ENCODE results near the gene TASP1.

Gene TASP1

DNA sequence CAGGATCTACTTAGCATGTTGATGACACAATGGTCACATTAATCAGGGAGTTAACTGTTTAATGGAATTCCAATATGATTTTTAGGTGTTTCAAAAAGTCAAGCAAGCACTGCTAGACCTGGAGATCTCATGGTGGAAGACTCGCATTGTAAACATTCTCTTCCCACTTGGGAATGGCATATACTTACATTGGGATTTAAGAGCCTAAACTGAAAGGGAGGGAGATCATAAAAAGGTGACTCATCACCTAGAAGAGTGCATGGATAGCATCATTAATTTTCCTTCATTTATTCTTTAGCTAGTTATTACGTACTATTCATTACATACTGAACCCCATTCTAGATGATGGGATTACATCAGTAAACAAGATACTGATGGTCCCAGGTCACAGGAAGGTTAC is 185.4 kb downstream of the TASP1 start:
- H3K9ac ChIP-seq (ENCODE audit: low read depth in 1 of 2, low read length in 2 of 2), result no peak overlapping the region
- no peak overlapping the region for H3K4me3 ChIP-seq (ENCODE audit: low read depth in 1 of 2, low read length in 2 of 2)
- H3K36me3 ChIP-seq (ENCODE audit: control insufficient read depth in 1 of 2, insufficient read depth in 2 of 2, low read length in 2 of 2), result no peaks in the 10 kb centered on the region
- H3K27ac ChIP-seq (ENCODE audit: low read depth, low read length), result no peak overlapping the region
- no peaks in the 10 kb centered on the region for H3K9me3 ChIP-seq (ENCODE audit: control insufficient read depth in 1 of 2, low read length in 2 of 2)
- H3K27me3 ChIP-seq (ENCODE audit: control insufficient read depth in 1 of 2, insufficient read depth in 2 of 2, low read length in 2 of 2), result no peaks in the 10 kb centered on the region
- H3K4me1 ChIP-seq (ENCODE audit: control insufficient read depth in 1 of 2, insufficient read depth in 2 of 2, low read length in 2 of 2), result no peaks in the 10 kb centered on the region

DNA sequence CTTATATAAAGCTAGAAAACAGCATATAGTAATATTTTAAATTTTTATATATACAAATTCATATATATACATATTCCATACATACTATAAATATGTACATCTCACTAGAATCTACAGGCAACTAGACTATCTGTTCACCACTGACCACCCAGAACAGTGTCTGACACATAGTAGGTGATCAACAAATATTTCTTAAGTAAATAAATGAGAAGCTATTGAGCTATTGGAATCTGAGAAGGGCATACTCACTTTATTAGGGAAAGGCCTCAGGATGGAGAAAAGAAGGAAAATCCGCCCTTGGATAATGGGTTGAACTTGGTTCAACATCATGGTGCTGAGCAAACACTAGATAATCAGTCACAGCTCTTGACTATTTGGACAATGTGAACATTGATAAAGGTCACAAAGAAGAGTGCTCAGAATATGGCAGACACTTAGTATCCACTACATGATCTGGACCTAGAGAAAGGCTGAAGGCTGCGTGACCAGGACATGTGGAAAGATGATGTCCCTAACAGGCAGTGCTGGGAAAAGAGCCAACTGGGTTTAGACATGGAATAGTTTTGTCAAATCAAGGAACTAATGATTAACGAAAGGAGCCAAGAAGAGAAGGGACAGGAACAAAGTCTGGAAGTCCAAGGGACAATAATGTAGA is 186.1 kb downstream of the TASP1 start:
- Histone ChIP-seq H3K4me3 (ENCODE audit: low read depth in 1 of 2, low read length in 2 of 2) (no peak overlapping the region), H3K4me1 (ENCODE audit: control insufficient read depth in 1 of 2, insufficient read depth in 2 of 2, low read length in 2 of 2) (no peaks in the 10 kb centered on the region), H3K27ac (ENCODE audit: low read depth, low read length) (no peak overlapping the region), H3K9me3 (ENCODE audit: control insufficient read depth in 1 of 2, low read length in 2 of 2) (no peaks in the 10 kb centered on the region), H3K36me3 (ENCODE audit: control insufficient read depth in 1 of 2, insufficient read depth in 2 of 2, low read length in 2 of 2) (no peaks in the 10 kb centered on the region), H3K27me3 (ENCODE audit: control insufficient read depth in 1 of 2, insufficient read depth in 2 of 2, low read length in 2 of 2) (no peaks in the 10 kb centered on the region), H3K9ac (ENCODE audit: low read depth in 1 of 2, low read length in 2 of 2) (no peak overlapping the region)

DNA sequence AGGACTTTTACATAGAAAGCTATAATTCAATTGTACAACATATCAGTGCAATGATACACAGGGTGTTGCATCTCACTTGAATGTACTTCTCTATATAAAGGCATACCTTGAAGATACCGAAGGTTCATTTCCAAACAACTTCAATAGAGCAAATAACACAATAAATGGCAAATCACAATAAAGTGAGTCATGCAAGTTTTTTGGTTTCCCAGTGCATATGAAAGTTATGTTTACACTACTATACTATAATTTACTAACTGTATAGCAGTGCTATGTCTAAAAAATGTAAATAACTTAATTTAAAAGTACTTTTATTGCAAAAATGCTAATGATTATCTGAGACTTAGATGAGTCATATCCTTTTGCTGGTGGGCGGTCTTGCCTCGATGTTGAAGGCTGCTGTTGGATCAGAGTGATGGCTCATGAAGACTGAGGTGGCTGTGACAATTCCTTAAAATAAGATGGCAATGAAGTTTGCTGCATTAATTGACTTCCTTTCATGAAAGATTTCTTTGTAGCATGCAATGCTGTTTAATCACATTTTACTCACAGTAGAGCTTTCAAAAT is 188.8 kb downstream of the TASP1 start:
- Histone ChIP-seq H3K9me3 (ENCODE audit: control insufficient read depth in 1 of 2, low read length in 2 of 2) (no peaks in the 10 kb centered on the region), H3K27me3 (ENCODE audit: control insufficient read depth in 1 of 2, insufficient read depth in 2 of 2, low read length in 2 of 2) (no peaks in the 10 kb centered on the region), H3K27ac (ENCODE audit: low read depth, low read length) (no peak overlapping the region), H3K36me3 (ENCODE audit: control insufficient read depth in 1 of 2, insufficient read depth in 2 of 2, low read length in 2 of 2) (no peaks in the 10 kb centered on the region), H3K9ac (ENCODE audit: low read depth in 1 of 2, low read length in 2 of 2) (no peak overlapping the region), H3K4me3 (ENCODE audit: low read depth in 1 of 2, low read length in 2 of 2) (no peak overlapping the region), H3K4me1 (ENCODE audit: control insufficient read depth in 1 of 2, insufficient read depth in 2 of 2, low read length in 2 of 2) (no peaks in the 10 kb centered on the region)

DNA sequence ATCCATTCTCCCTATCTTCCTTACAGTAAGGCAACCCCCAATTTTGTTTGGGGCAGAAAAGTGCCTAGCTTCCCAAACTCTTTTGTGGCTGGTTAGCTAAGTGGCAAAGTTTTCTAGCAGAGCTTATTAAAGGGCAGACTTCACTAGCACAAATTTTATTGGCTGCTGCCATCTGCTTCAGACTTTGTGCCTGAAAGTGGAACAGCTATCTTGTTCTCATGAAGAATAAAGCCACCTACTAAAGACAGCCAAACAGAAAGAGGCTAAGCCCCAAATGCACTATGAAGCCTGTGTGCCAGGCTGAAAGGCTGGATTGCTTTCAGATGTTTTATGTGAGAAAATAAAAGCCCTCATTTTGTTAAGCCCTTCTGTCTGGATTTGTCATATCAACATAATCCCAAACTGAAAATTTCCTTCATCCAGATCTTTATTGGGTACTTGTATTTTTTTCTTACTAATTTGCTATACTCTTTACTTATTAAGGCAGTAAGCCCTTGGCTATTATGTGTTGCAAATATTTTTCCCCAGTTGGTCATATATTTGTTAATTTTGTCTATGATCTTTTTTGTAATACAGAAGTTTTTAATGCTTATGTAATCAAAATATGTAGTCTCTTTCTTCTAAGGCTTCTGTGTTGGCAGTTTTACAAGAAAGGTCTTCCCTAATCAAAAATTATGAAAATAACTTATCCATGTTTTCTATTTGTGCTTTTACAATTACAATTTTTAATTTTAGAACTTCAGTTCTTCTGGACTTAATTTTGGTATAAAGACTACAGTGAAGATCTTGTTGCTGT is 191.1 kb downstream of the TASP1 start:
- Histone ChIP-seq H3K9me3 (ENCODE audit: control insufficient read depth in 1 of 2, low read length in 2 of 2) (no peaks in the 10 kb centered on the region), H3K36me3 (ENCODE audit: control insufficient read depth in 1 of 2, insufficient read depth in 2 of 2, low read length in 2 of 2) (no peaks in the 10 kb centered on the region), H3K27me3 (ENCODE audit: control insufficient read depth in 1 of 2, insufficient read depth in 2 of 2, low read length in 2 of 2) (no peaks in the 10 kb centered on the region), H3K27ac (ENCODE audit: low read depth, low read length) (no peak overlapping the region), H3K9ac (ENCODE audit: low read depth in 1 of 2, low read length in 2 of 2) (no peak overlapping the region), H3K4me3 (ENCODE audit: low read depth in 1 of 2, low read length in 2 of 2) (no peak overlapping the region), H3K4me1 (ENCODE audit: control insufficient read depth in 1 of 2, insufficient read depth in 2 of 2, low read length in 2 of 2) (no peaks in the 10 kb centered on the region)

GRCh38 chr20:13443690-13444089 is 195.0 kb downstream of the TASP1 start:
- Histone ChIP-seq H3K36me3 (ENCODE audit: control insufficient read depth in 1 of 2, insufficient read depth in 2 of 2, low read length in 2 of 2) (no peaks in the 10 kb centered on the region), H3K4me3 (ENCODE audit: low read depth in 1 of 2, low read length in 2 of 2) (no peak overlapping the region), H3K4me1 (ENCODE audit: control insufficient read depth in 1 of 2, insufficient read depth in 2 of 2, low read length in 2 of 2) (no peaks in the 10 kb centered on the region), H3K9ac (ENCODE audit: low read depth in 1 of 2, low read length in 2 of 2) (no peak overlapping the region), H3K27me3 (ENCODE audit: control insufficient read depth in 1 of 2, insufficient read depth in 2 of 2, low read length in 2 of 2) (no peaks in the 10 kb centered on the region), H3K9me3 (ENCODE audit: control insufficient read depth in 1 of 2, low read length in 2 of 2) (peaks cover 0 to 3% of the 10 kb centered on the region in 2 donors), H3K27ac (ENCODE audit: low read depth, low read length) (no peak overlapping the region)

DNA sequence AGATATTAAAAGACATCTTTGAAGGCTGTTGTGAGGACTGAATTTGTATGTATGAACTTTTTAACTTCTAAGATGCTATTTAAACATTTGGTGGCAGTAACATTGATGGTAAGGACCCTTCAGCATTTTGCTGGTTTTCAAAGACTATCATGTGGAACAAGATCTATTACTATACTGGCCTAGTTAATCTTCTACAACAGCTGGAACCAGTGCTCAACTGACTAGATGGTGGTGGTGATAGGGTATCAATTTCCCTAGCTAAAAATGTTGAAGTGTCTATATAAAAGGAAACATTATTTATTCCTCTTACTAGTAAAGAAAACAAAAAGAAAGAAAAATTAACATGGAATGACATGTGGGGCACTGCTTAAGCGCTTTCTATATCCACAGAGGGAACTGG is 195.7 kb downstream of the TASP1 start:
- H3K4me1 ChIP-seq (ENCODE audit: control insufficient read depth in 1 of 2, insufficient read depth in 2 of 2, low read length in 2 of 2), result no peaks in the 10 kb centered on the region
- no peaks in the 10 kb centered on the region for H3K36me3 ChIP-seq (ENCODE audit: control insufficient read depth in 1 of 2, insufficient read depth in 2 of 2, low read length in 2 of 2)
- H3K9me3 ChIP-seq (ENCODE audit: control insufficient read depth in 1 of 2, low read length in 2 of 2), result peaks cover 0 to 3% of the 10 kb centered on the region in 2 donors
- H3K27me3 ChIP-seq (ENCODE audit: control insufficient read depth in 1 of 2, insufficient read depth in 2 of 2, low read length in 2 of 2), result no peaks in the 10 kb centered on the region
- H3K27ac ChIP-seq (ENCODE audit: low read depth, low read length), result no peak overlapping the region
- H3K9ac ChIP-seq (ENCODE audit: low read depth in 1 of 2, low read length in 2 of 2), result no peak overlapping the region
- no peak overlapping the region for H3K4me3 ChIP-seq (ENCODE audit: low read depth in 1 of 2, low read length in 2 of 2)

DNA sequence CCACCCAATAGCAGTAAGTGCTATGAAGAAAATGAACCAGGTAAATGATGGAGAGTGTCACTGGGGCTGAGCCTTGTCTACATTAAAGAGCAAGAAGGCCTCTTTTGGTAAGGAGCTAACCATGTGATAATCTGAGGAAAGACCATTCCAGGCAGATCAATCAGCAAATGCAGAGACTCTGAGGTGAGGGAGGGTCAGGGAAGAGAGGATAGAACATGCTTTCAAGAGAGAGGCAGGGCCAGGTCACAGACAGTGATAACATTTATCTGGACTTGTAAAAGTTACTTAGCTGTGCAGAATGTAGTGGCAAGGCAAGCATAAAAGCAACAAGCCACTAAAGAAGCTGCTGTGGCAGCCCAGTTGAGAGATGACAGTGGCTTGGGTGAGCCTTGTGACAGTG is 197.3 kb downstream of the TASP1 start:
- H3K4me1 ChIP-seq (ENCODE audit: control insufficient read depth in 1 of 2, insufficient read depth in 2 of 2, low read length in 2 of 2), result no peaks in the 10 kb centered on the region
- no peak overlapping the region for H3K4me3 ChIP-seq (ENCODE audit: low read depth in 1 of 2, low read length in 2 of 2)
- H3K9me3 ChIP-seq (ENCODE audit: control insufficient read depth in 1 of 2, low read length in 2 of 2), result peaks cover 0 to 3% of the 10 kb centered on the region in 2 donors
- H3K27ac ChIP-seq (ENCODE audit: low read depth, low read length), result no peak overlapping the region
- H3K36me3 ChIP-seq (ENCODE audit: control insufficient read depth in 1 of 2, insufficient read depth in 2 of 2, low read length in 2 of 2), result no peaks in the 10 kb centered on the region
- H3K9ac ChIP-seq (ENCODE audit: low read depth in 1 of 2, low read length in 2 of 2), result no peak overlapping the region
- H3K27me3 ChIP-seq (ENCODE audit: control insufficient read depth in 1 of 2, insufficient read depth in 2 of 2, low read length in 2 of 2), result no peaks in the 10 kb centered on the region

DNA sequence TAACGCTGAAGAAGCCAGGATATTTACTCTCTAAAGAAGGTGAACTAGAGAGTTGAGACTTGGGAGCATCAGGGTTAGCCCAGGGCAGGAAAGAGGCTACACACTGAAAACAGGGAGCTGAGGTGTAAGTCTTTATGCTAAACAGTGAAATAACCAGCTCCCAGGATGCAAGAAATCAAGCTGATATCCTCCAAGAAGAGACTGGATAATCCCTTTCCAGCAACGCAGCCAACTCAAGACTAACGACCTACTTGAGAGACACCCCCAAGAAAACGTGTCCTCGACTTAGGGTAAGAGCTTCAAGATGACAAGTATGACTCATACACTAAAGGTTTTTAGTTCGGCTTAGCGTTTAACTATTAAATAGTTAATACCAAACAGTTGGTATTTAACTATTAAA is 202.2 kb downstream of the TASP1 start:
- peaks cover 0 to 3% of the 10 kb centered on the region in 2 donors for H3K9me3 ChIP-seq (ENCODE audit: control insufficient read depth in 1 of 2, low read length in 2 of 2)
- H3K4me3 ChIP-seq (ENCODE audit: low read depth in 1 of 2, low read length in 2 of 2), result no peak overlapping the region
- no peak overlapping the region for H3K9ac ChIP-seq (ENCODE audit: low read depth in 1 of 2, low read length in 2 of 2)
- H3K27me3 ChIP-seq (ENCODE audit: control insufficient read depth in 1 of 2, insufficient read depth in 2 of 2, low read length in 2 of 2), result no peaks in the 10 kb centered on the region
- peaks cover 0 to 9% of the 10 kb centered on the region in 2 donors for H3K36me3 ChIP-seq (ENCODE audit: control insufficient read depth in 1 of 2, insufficient read depth in 2 of 2, low read length in 2 of 2)
- no peak overlapping the region for H3K27ac ChIP-seq (ENCODE audit: low read depth, low read length)
- no peaks in the 10 kb centered on the region for H3K4me1 ChIP-seq (ENCODE audit: control insufficient read depth in 1 of 2, insufficient read depth in 2 of 2, low read length in 2 of 2)

- peaks cover 0 to 9% of the 10 kb centered on the region in 2 donors for H3K36me3 ChIP-seq (ENCODE audit: control insufficient read depth in 1 of 2, insufficient read depth in 2 of 2, low read length in 2 of 2)
- H3K9ac ChIP-seq (ENCODE audit: low read depth in 1 of 2, low read length in 2 of 2), result no peak overlapping the region
- no peak overlapping the region for H3K4me3 ChIP-seq (ENCODE audit: low read depth in 1 of 2, low read length in 2 of 2)
- no peaks in the 10 kb centered on the region for H3K27me3 ChIP-seq (ENCODE audit: control insufficient read depth in 1 of 2, insufficient read depth in 2 of 2, low read length in 2 of 2)
- no peak overlapping the region for H3K27ac ChIP-seq (ENCODE audit: low read depth, low read length)
- no peaks in the 10 kb centered on the region for H3K9me3 ChIP-seq (ENCODE audit: control insufficient read depth in 1 of 2, low read length in 2 of 2)
- no peaks in the 10 kb centered on the region for H3K4me1 ChIP-seq (ENCODE audit: control insufficient read depth in 1 of 2, insufficient read depth in 2 of 2, low read length in 2 of 2)
Observed at GRCh38 chr20:13432126-13432525, 206.6 kb downstream of the TASP1 start.

DNA sequence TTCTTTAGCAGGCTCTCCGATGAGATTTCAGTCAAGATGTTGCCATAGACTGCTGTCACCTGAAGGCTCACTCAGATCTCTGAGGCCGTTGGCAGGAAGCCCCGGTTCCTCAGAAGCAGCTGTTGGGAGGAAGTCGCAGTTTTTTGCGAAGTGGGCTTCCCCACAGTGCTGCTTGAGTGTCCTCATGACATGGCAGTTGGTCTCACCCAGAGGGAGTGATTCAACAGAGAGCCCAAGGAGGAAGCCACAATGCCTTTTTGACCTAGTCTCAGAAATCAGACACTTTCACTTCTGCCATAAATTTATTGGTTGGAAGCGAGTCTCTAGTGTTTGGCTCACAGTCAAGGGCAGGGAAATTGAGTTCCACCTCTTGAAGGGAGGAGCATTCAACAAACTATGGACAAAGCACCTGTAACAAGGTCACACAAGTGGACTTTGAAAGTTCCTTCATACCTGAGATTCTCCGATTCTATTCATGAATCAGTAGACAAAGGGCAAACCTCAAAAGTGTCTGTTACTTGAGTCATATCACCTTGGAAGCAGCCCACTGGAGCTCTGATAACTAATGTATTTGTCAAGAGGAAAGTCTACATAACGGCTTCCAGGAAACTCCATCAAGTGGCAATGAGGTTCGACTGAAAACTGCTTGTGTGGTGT is 208.3 kb downstream of the TASP1 start:
- no peaks in the 10 kb centered on the region for H3K4me1 ChIP-seq (ENCODE audit: control insufficient read depth in 1 of 2, insufficient read depth in 2 of 2, low read length in 2 of 2)
- H3K27me3 ChIP-seq (ENCODE audit: control insufficient read depth in 1 of 2, insufficient read depth in 2 of 2, low read length in 2 of 2), result no peaks in the 10 kb centered on the region
- no peak overlapping the region for H3K9ac ChIP-seq (ENCODE audit: low read depth in 1 of 2, low read length in 2 of 2)
- H3K27ac ChIP-seq (ENCODE audit: low read depth, low read length), result no peak overlapping the region
- no peaks in the 10 kb centered on the region for H3K9me3 ChIP-seq (ENCODE audit: control insufficient read depth in 1 of 2, low read length in 2 of 2)
- no peak overlapping the region for H3K4me3 ChIP-seq (ENCODE audit: low read depth in 1 of 2, low read length in 2 of 2)
- H3K36me3 ChIP-seq (ENCODE audit: control insufficient read depth in 1 of 2, insufficient read depth in 2 of 2, low read length in 2 of 2), result peaks cover 0 to 9% of the 10 kb centered on the region in 2 donors
